Panc1 (cell line): ENCODE results near the gene ZNF644. TPM values are rescaled to one million over a fixed set of nuclear protein-coding genes. Genes with fewer than 3 reads are reported as not detected.

Source experiments
- ATAC-seq: fragments of 200-7000 bp; cut with Tn5 transposase; 2 replicates; pipeline ENCODE4 v1.9.1; 2020; ENCODE audit warnings: mild to moderate bottlenecking, moderate library complexity
- BruUV-seq: library from RNA; stranded (reverse); fragments of 400-500 nt; replicated peaks from 2 replicates; lab custom pipeline; 2021; lab: Mats Ljungman, UMichigan
- CTCF ChIA-PET: fragments of 300-600 bp; sonication (Branson Sonifier 250); formaldehyde crosslinking; loops from one replicate; lab custom pipeline; 2022; ENCODE audit warnings: antibody characterized with exemption; lab: Charles Lee
- POLR2A ChIA-PET: fragments of 300-600 bp; sonication (Branson Sonifier 250); formaldehyde crosslinking; loops from one replicate; lab custom pipeline; 2022; ENCODE audit warnings: antibody characterized with exemption; lab: Charles Lee
- DNase-seq: peaks from one replicate; pipeline ENCODE4 v3.0.0-alpha.2; 2010; ENCODE audit warnings: low read depth, low spot score
- H3K27ac ChIP-seq: 2 replicates; pipeline ENCODE4 v1.5.1; 2011; ENCODE audit warnings: mild to moderate bottlenecking, low read length, inconsistent platforms
- H3K27me3 ChIP-seq: fragments of 200-500 bp; sonication (Bioruptor generic); 2 replicates; pipeline ENCODE4 v1.6.0; 2014; ENCODE audit warnings: low read length, inconsistent platforms; ENCODE audit not compliant: control insufficient read depth, insufficient read depth
- H3K36me3 ChIP-seq: fragments of 200-500 bp; sonication (Bioruptor generic); 2 replicates; pipeline ENCODE4 v1.5.1; 2014; ENCODE audit warnings: inconsistent platforms, mild to moderate bottlenecking, low read length, moderate library complexity; ENCODE audit not compliant: control insufficient read depth, insufficient read depth
- H3K4me1 ChIP-seq: 2 replicates; pipeline ENCODE4 v1.5.1; 2011; ENCODE audit warnings: inconsistent platforms, mild to moderate bottlenecking, low read length, moderate library complexity; ENCODE audit not compliant: control insufficient read depth, insufficient read depth
- H3K4me3 ChIP-seq, 2 experiments: 2 replicates each; pipeline ENCODE4 v1.5.1; 2011 to 2012; ENCODE audit warnings: low read depth in 2 of 2, low read length in 2 of 2, mild to moderate bottlenecking in 2 of 2, inconsistent platforms in 1 of 2, moderate library complexity in 1 of 2
- H3K9me3 ChIP-seq: fragments of 200-500 bp; sonication (Bioruptor generic); 2 replicates; pipeline ENCODE4 v1.5.1; 2014; ENCODE audit warnings: low read depth, mild to moderate bottlenecking, inconsistent platforms, low read length, moderate library complexity; ENCODE audit not compliant: control insufficient read depth, insufficient read depth
- CTCF ChIP-seq: fragments of 450-650 bp; IDR thresholded peaks from 2 replicates; pipeline ENCODE4 v1.5.1; 2017; ENCODE audit warnings: mild to moderate bottlenecking
- POLR2AphosphoS5 ChIP-seq: IDR thresholded peaks from 2 replicates; pipeline ENCODE4 v1.6.1; 2012; ENCODE audit warnings: mild to moderate bottlenecking, low read depth, low read length, moderate library complexity
- REST ChIP-seq, 2 experiments: IDR thresholded peaks; 2 replicates each; pipeline ENCODE4 v1.6.1; 2011 to 2012; ENCODE audit warnings: low read depth in 2 of 2, control low read depth in 1 of 2, low read length in 1 of 2, mild to moderate bottlenecking in 1 of 2, moderate library complexity in 1 of 2; ENCODE audit not compliant: insufficient read depth in 1 of 2
- SIN3A ChIP-seq: IDR thresholded peaks from 2 replicates; pipeline ENCODE4 v1.6.1; 2012; ENCODE audit warnings: low read depth, mild to moderate bottlenecking, low read length, moderate library complexity, borderline replicate concordance; ENCODE audit not compliant: insufficient read depth
- in situ Hi-C: cut with HindIII; loops from 2 replicates; pipeline ENCODE4 v1.10.0; 2016; ENCODE audit warnings: low sequenced_read_pairs, low pct_unique_long_range_greater_than_20kb
- intact Hi-C: fragments of 100-400 bp; cut with micrococcal nuclease; formaldehyde crosslinking; loops from one replicate; pipeline ENCODE4 v1.10.0; 2022; ENCODE audit not compliant: unreplicated experiment
- total RNA-seq: library from RNA; stranded (reverse); gene quantifications from one replicate; pipeline ENCODE4 v1.2.1, GENCODE V29; 2021; ENCODE audit not compliant: unreplicated experiment

Gene ZNF644
- total RNA-seq, 1 experiment from 2014 or later, result 74.2 TPM

GRCh38 chr1:91026320-91026719 is 4.5 kb upstream of the ZNF644 start:
- no peaks in the 10 kb centered on the region for H3K9me3 ChIP-seq
- CTCF ChIA-PET, result interaction anchor here (0.6 to 1.4 kb wide), 3 partner anchors 305 to 447 kb away, joined by 3 to 4 read pairs (median 3); no protein-coding TSS in a partner anchor
- H3K27ac ChIP-seq, result no peak overlapping the region
- in situ Hi-C loops, result no loop called here
- POLR2A ChIA-PET, result no interaction called here
- BruUV-seq, result no TSS peak
- peaks cover 10% of the 10 kb centered on the region for H3K4me1 ChIP-seq
- DNase-seq (no peak), ATAC-seq (no peak)
- TF ChIP-seq CTCF (no peak), REST (IDR thresholded peaks at IDR 0.05; ENCODE audit: insufficient read depth in 1 of 2, low read depth in 2 of 2, low read length in 1 of 2) (no peak), POLR2AphosphoS5 (no peak), SIN3A (no peak)
- intact Hi-C loops, result no loop called here
- no peaks in the 10 kb centered on the region for H3K27me3 ChIP-seq
- no peak overlapping the region for H3K4me3 ChIP-seq
- no peaks in the 10 kb centered on the region for H3K36me3 ChIP-seq

- no peak for TF ChIP-seq CTCF
- DNase-seq, result no peak
- H3K27ac ChIP-seq, result no peak overlapping the region
- H3K4me1 ChIP-seq, result peaks cover 21% of the 10 kb centered on the region
- ChIA-PET POLR2A (interaction anchor here (0.6 kb wide), 1 partner anchor 22 kb away, joined by 4 read pairs; no protein-coding TSS in a partner anchor), CTCF (no interaction called here)
- in situ Hi-C loops, result no loop called here
- intact Hi-C loops, result no loop called here
- H3K9me3 ChIP-seq, result no peaks in the 10 kb centered on the region
- ATAC-seq, result no peak
- peaks cover 5% of the 10 kb centered on the region; the same call in 1 of the 2 replicates for H3K36me3 ChIP-seq
- no peaks in the 10 kb centered on the region for H3K27me3 ChIP-seq
- H3K4me3 ChIP-seq, result no peak overlapping the region
- BruUV-seq, result no TSS peak
Measured at GRCh38 chr1:91024481-91025119, 2.8 kb upstream of the ZNF644 start.
